ENCODE measurements around the gene DNM2.
"Not testable (repeated sequence)": the region's sequence is repeated elsewhere in the genome, so short reads cannot be mapped to it uniquely, and the experiment has no call there.

Gene DNM2

GRCh38 chr19:10756371-10756770 lies 38.5 kb downstream of the DNM2 start:
- DNase-seq, result no peak

DNA sequence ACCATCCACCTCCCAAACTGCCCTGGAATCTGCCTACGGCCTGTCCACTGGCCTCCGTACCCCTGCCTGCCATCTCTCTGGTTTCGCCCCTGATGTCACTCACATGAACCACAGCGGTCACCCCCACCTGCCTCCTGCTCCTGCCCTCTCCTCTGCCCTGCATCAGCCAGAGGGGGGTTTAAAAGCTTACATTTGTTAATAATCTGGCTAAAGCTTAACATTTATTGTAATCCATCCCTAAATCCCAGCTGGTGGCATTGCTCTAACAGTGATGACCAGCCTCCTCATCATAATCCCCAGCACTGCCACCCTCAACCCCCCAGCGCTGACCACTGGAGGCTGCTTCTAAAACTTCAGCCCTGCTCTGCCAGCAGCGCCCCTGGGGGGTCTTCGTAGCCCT lies 38.9 kb downstream of the DNM2 start:
- no peak for DNase-seq

DNA sequence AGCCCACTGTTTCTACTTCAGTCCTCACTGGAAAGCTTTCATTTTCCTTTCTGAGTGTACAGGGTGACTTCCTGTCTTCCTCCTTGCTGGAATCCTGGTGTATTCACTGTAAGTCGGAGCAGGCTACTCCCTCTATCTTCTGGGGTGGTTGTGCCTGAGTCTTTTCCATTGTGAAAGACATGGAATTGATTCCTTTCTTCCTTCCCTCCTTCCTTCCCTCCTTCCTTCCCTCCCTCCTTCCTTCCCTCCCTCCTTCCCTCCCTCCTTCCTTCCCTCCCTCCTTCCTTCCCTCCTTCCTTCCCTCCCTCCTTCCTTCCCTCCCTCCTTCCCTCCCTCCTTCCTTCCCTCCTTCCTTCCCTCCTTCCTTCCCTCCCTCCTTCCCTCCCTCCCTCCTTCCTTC lies 40.2 kb downstream of the DNM2 start:
- DNase-seq, result not testable (repeated sequence)

- no peak for DNase-seq
These were observed 41.1 kb downstream of the DNM2 start for GRCh38 chr19:10758978-10759377.

GRCh38 chr19:10760273-10760944 lies 42.5 kb downstream of the DNM2 start:
- DNase-seq, result no peak

- DNase-seq, result no peak
These were observed 43.8 kb downstream of the DNM2 start for GRCh38 chr19:10761443-10762250.

GRCh38 chr19:10762656-10763055 lies 44.8 kb downstream of the DNM2 start:
- no peak for DNase-seq

- no peak for DNase-seq
These were observed 45.5 kb downstream of the DNM2 start for GRCh38 chr19:10763411-10763810.

DNA sequence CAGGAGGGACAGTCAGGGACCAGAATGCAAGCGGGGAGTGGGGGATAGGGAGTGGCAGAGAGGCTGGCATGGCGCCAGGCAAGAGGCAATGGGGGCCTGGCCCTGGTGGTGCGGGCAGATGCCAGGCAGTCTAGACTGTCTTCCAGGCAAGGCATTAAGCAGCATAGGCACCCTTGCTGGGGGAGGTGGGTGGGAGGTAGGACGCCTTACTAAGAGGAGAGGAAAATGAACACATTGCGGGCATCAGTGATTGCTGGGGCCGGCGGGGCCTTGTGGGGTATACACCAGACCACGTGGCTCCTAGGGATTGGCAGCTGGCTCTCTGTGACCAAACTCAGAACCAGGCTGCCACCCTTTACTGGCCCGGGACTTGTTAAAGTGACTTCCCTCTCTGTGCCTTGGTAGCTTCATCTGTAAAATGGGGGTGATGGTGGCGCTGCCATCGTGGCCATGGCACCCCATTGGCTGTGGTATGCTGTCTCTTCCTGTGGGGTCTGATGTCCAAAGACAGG lies 46.0 kb downstream of the DNM2 start:
- DNase-seq, result no peak

GRCh38 chr19:10764340-10764894 lies 46.5 kb downstream of the DNM2 start:
- no peak for DNase-seq

DNA sequence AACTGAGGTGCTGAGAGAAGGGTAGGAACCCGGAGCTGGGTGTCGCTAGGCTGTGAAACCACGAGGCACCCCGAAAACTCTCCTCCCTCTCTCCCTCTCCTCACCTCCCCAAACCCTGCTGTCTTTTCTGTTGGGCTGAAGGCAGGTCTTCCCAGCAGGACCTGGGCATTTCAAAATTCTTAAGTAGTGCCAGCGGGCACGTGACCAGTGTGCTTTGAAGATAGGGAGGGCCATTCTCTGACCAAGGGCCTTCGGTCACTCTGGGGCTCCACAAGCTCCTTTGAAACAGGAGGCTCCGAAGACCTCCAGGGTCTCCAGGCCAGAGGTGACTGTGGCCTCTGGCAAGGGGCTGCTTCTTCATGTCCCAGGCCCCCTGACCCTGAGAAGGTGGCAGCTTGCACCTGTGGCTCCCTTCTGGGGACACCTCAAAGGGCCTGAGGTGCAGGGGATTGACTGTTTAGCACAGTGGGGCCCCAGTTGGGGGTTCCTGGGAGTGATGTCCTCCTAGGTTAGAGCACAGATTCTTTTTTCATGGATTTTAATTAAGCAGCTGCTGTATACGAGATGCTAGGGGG lies 48.3 kb downstream of the DNM2 start:
- DNase-seq, result no peak

GRCh38 chr19:10766671-10767201 lies 48.9 kb downstream of the DNM2 start:
- DNase-seq, result no peak

GRCh38 chr19:10767726-10768125 lies 49.8 kb downstream of the DNM2 start:
- no peak for DNase-seq

- DNase-seq, result no peak
These were observed 50.5 kb downstream of the DNM2 start for GRCh38 chr19:10768369-10768768.

DNA sequence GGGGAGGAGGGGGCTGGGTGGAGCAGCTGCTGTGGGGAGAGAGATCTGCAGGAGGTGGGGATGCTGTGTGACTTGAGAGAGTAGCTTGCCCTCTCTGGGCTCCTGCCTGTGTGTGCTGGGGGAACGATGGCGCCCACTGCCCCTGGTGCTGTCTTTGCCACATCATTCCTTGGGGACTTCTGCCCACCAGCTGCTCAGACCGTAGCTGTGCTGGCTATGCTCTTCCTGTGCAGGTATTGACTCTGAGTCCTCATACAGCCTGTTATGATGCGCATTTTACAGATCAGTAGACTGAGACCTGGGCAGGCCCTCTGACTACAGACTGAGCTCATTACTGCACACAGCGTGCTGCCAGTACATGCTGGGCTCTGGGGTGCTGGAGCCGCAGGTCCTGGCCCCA lies 51.1 kb downstream of the DNM2 start:
- no peak for DNase-seq

DNA sequence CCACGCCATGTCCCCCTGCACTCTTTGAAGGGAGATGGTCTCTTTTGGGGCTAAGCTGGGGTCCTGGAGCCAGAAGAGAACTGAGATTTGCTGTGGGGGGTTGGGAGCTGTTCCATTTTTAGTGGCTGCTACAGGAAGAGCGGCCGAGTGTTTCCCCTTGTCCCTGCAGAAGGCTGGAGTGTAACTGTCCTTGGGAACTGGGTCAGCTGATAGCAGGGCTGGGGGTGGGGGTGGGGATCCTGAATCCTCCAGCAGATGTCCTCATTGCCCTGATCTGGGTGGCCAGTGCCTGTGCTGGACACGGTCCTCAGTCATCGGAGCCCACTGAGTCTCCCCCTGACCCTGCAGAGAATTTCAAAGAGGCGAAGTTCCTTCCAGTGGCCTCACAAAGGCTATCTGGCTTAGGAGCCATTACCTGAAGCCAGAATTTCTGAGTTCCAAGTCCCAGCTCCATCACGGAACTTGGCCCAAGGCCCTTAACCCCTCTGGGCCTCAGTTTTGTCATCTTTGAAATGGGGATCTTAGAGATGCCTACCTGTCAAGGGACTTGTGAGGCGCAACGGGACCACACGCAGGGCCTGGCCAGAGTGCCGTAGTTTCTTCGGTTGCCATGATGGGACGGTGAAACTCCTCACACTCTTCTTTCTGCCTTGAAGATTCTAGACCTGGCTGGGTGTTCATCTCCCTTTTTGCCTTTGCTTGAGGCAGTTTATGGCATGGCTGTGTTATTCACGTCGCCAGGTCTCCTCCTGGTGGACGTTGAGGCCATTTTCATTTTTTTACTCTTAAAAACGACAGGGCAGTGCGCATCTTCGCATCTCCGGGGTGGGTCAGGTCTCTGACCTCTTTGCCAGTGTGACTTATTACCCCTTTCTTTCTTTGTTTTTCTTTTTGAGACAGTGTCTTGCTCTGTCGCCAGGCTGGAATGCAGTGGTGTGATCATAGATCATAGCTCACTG lies 51.9 kb downstream of the DNM2 start:
- peak in 1 of 2 experiments; percentile 10 for DNase-seq

- DNase-seq, result no peak
These were observed 56.1 kb downstream of the DNM2 start for GRCh38 chr19:10773969-10774368.

- DNase-seq, result no peak
These were observed 57.0 kb downstream of the DNM2 start for GRCh38 chr19:10774893-10775292.

DNA sequence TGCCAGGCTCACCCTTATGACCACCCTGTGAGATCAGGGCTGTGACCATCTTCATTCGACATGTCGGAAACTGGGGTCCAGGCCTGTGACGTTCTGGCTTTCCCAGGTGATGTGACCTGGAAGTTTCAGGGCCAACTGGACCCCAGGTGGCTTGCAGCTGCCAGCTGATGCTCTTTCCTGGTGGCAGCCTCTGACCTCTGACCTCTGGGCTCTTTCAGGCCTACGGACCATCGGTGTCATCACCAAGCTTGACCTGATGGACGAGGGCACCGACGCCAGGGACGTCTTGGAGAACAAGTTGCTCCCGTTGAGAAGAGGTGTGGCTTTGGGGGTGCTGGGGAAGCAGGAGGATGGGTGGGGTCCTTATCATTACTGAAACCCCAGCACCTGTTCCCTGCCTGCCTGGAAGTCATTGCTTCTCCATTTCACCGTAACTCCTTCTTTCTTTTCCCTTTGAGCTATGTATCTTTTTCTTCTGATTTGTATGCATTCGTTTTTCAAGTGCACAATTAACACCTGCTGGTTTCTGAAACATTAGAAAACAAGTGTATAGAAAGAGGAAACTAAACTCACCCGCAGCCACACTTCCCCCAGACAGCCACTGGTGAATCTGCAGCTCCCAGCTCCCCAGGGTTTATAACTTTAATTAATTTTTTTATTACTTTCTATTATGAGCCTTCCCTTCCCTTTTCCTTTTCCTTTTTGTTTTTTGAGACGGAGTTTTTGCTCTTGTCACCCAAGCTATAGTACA lies 59.2 kb downstream of the DNM2 start:
- DNase-seq, result no peak

GRCh38 chr19:10780368-10780767 lies 62.5 kb downstream of the DNM2 start:
- no peak for DNase-seq

DNA sequence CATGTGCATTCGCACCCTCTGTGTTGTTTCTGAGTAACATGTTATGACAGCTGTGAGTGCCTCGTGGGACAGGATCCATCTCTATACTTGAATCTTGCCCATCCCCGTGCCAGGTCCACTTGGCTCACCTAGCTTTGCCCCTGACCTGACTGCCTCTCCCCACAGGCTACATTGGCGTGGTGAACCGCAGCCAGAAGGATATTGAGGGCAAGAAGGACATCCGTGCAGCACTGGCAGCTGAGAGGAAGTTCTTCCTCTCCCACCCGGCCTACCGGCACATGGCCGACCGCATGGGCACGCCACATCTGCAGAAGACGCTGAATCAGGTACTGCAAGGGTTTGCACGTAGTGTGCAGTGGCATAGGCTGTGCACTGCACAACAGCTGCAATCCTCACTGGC lies 64.9 kb downstream of the DNM2 start:
- no peak for DNase-seq
